LNCAP (cell line): ENCODE measurements around the gene C2orf49.

ENCODE experiments used
- TF ChIP-seq, protein P1 (sequence below): fragments of 450-650 bp; IDR thresholded peaks from 2 replicates; pipeline ENCODE4 v1.5.1; 2017; ENCODE audit warnings: mild to moderate bottlenecking

Gene C2orf49

DNA sequence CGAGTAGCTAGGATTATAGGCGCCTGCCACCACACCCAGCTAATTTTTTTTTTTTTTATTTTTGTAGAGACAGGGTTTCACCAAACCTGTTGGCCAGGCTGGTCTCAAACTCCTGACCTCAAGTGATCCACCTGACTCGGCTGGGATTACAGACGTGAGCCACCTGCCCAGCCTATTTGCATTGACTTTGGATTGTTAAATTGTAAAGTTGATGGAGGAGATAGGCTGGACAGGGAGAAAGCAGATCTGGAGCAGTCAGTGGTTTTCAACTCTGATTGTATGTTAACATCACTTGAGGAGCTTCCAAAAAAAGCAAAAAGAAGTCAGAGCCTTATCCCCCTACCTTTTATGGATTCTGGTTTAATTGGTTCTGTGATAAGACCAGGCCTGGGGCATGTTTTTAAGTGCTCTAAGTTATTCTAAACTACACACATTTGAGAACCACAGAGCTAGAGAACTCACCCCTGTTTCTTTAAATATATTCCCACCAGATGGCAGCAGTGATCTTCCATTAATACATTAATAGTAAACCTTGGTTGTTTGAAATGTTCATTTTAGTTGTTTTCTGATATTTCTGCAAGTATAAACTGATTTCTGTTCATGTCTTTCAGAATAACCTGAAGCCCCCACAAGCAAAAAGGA lies 7.5 kb downstream of the C2orf49 start:
- TF ChIP-seq, protein P1, sequence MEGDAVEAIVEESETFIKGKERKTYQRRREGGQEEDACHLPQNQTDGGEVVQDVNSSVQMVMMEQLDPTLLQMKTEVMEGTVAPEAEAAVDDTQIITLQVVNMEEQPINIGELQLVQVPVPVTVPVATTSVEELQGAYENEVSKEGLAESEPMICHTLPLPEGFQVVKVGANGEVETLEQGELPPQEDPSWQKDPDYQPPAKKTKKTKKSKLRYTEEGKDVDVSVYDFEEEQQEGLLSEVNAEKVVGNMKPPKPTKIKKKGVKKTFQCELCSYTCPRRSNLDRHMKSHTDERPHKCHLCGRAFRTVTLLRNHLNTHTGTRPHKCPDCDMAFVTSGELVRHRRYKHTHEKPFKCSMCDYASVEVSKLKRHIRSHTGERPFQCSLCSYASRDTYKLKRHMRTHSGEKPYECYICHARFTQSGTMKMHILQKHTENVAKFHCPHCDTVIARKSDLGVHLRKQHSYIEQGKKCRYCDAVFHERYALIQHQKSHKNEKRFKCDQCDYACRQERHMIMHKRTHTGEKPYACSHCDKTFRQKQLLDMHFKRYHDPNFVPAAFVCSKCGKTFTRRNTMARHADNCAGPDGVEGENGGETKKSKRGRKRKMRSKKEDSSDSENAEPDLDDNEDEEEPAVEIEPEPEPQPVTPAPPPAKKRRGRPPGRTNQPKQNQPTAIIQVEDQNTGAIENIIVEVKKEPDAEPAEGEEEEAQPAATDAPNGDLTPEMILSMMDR = peak; percentile 50; the same call in 1 of the 2 replicates

DNA sequence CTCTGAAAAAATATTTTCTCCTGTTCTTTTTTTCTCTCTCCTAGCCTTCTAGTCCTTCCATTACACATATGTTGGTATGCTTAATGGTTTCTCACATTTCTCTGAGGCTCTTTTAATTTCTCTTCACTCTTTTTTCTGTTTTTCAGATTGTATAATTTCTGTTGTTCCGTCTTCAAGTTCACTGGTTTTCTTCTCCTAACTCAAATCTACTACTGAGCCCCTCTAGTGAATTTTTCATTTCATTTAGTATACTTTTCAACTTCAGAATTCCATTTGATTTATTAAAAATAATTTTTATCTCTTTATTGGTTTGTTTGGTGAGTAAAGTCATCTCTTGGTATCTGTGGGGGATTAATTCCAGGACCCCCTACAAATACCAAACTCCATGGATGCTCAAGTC lies 19.8 kb downstream of the C2orf49 start:
- TF ChIP-seq, protein P1 = no peak

DNA sequence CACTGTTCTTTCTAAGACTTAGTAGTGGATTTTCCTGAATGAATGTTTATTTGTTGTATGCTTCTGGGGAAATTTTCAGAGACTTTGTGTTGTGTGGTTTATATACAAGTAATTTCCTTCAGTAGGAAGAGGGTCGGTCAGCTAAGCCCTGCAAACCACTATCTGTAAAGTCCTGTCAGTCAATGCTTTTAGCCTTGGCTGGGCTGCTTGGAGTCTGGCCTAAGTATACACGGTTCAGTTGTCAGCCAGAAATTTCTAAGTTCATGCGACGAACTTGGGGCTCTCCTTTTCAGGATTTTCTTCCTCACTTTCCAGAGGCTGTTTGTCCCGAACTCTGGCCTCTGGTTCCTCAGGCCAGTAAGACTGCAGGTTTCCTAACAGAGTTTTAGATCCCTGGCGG lies 21.3 kb downstream of the C2orf49 start:
- TF ChIP-seq, protein P1 = no peak

DNA sequence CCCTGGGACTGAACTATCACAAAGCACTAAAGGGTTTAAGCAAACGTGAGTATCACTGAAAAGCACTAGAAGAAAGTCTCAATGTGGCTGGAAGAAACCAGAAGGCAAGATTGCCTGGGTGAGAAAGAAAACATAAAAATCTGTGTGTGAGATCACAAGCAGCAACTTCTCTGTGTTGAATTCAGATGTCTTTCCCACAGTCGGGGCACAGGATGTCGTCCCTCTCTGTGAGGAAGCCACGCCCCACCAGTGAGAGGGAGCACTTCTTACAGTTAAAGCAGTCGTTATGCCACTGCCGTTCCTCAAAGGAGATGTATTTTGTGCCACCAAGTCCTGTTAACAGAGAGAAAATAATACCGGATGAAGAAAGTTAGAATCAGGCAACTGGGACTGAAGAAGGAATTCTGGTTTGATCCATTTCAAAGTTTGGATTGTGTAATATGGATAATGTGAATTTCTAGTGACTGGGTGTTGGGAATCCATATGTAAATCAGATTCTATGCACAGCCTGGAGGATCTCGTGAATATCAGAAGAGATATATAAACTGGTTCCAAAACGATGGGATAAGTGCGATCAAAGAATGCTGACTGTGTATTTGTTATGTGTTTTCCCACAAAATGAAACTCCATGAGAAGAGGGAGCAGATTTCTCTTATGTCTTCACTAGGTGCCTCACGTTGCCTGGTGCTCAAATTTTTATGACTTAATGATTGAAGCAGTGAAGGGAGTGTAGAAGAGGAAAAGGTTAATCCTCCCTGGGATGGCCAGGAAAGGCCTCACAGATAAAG lies 24.0 kb downstream of the C2orf49 start:
- TF ChIP-seq, protein P1 = no peak

DNA sequence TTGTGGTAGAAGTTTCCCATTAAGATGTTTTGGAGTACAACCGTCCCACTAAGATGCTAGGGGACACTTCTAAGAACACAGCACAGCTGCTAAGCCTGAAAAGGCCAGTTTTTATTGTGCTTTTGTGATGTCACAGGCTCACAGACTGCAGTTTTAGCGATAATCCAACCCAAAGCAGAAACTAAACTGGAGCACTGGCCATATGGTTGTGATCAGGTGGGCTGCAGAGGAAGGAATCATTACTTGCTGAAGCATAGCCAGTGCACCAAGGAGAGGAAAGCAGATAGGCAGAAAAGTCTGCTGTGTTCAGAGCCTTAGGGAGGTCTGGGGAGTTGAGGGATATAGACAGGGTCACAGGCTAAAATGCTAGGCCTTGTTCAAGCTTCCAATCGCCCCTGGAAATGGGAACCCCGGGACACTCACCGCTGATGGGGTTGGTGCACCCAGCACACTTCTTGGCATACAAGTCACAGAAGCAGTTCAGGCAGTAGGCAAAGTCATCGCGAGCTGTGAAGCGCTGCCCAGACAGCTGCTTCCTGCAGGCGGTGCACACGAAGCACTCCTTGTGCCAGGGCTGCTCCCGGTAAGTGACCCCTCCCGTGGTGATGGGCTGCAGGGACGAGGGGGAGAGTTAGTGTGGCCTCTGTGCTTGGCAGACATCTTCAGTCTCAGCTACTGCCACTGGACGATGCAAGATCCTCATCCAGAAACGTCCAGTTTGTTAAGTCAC lies 25.7 kb downstream of the C2orf49 start:
- TF ChIP-seq, protein P1 = no peak

DNA sequence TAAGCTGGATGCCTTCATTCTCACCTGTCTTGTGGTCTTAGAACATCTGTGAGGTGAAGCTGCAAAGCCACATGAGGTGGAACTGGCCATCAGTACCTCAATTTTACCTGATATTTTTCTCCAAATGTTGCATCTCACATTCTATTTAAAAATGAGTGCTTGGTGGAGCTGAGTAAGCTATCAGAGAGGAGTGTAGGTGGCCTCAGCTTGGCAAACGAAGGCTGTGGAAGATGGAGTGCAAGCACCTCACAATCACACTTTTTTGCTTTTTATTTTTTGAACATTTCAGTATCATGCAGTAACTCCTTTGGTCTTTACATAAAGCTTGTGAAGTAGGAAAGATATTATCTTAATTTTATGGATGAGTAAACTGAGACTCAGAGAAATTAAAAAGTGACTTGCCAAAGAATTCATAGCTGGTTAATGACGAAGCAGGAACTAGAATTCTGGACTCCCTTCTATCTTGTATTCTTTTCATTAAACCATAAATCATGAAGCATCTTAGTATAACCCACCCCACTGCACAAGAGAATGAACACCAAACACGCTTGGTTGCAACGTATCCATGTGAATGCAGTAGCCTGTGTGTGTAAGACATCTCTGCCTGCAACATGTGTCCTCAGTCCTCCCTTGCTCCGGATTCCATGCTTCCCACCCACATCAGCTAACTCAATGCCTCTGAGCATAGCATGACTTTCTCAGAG lies 27.2 kb downstream of the C2orf49 start:
- TF ChIP-seq, protein P1 = no peak

DNA sequence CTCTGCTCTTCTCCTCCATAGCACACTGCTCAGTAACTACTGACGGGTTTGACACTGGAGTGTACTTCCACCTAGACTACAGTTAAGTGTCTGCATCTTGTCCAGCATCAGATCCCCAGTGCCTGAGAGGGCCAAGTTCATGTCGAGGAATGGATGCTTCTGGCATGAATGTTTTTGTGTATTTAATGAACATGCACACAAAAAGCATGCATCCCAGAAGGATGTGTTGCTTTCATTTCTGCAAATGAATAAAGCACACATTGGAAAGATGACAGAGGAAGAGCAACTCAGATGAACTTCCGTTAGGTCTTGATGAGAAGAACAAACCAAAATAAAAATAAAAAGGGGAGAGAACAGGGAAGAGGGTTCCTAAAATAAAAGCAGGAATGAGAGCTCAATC lies 27.9 kb downstream of the C2orf49 start:
- TF ChIP-seq, protein P1 = no peak
